GM08714 (cell line): Measurements from ENCODE around the gene P2RY13.

Experiments used
- H3K4me3 ChIP-seq: fragments of 200-500 bp; sonication (Bioruptor generic); 2 replicates; pipeline ENCODE4 v1.5.1; 2014; ENCODE audit warnings: mild to moderate bottlenecking, low read length, inconsistent platforms
- ZNF274 ChIP-seq: IDR thresholded peaks from 2 replicates; pipeline ENCODE4 v1.6.1; 2012; ENCODE audit warnings: mild to moderate bottlenecking, low read depth, low read length

P2RY13 gene

DNA sequence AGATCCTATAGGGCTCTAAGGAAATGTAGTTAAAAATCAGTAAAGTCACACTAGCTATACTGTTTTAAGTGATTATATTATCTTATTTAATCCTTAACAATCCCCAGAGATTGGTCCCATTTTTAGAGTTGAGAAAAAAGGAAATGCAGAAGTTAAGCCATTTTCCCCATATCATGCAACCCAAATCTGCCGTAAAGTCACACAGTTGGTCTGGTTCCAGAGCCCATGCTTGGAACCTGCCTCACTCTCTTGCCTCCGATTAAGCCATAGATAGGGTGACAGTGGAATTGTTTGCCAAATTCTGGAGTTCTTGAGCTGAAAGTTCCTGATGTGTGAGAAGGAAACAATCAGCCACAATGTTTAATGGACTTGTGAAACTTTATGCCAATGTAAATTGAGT, 2.3 kb upstream of the P2RY13 start:
- no peak for TF ChIP-seq ZNF274
- H3K4me3 ChIP-seq: no peak overlapping the region

DNA sequence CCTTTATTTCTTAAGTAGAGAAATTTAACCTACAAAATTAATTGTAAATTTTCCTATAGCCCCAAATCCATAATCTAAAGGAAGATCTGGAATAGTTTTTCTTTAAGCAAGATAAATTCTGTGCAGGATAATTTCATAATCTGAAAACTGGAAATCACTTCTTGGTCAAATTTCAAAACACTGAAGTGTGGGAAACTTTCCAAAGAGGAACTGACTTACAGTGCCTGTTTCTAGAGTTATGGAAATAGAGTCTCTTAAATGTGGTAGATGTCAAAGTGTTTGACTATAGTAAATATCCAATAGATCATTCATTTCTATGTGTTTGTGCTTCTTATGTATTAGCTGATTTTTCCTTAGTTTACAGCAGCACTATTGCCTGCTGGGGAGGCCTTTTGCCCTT, 1.6 kb upstream of the P2RY13 start:
- TF ChIP-seq ZNF274: no peak
- H3K4me3 ChIP-seq: no peak overlapping the region

GRCh38 chr3:151330379-151330778, 1.0 kb upstream of the P2RY13 start:
- no peak overlapping the region for H3K4me3 ChIP-seq
- no peak for TF ChIP-seq ZNF274

- no peak for TF ChIP-seq ZNF274
- H3K4me3 ChIP-seq: no peak overlapping the region
Observed at GRCh38 chr3:151328298-151328995, 902 bp downstream of the P2RY13 start.

DNA sequence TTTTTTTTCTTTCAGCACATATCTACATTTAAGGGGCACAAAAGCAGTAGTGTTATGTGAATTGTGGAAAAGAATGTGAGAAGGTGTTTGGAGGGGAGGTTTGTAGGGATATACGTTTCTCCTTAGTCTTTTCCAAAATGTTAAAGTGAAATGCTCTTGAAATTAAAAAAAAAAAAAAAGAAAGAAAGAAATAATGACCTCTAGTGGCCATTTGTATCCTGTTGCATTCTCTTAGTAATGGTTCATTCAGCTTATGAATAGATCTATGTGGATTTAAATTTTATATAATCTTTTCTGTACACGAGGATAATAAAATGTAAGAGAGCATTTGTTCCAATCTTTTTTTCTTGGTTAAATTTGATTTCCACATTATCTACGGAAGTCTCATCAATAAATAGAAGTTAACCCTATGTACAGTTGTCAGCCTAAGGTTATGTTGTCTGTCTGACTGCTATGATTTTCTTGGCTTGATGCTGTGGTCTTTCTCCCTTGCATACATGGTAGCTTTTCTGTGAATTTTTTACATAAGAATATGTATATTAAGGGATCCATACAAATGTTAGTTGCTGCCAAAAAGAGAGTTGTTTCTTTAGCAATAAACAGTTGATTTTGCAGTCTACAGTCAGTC, 1.7 kb downstream of the P2RY13 start:
- TF ChIP-seq ZNF274: no peak
- H3K4me3 ChIP-seq: no peak overlapping the region

GRCh38 chr3:151322511-151322910, 6.8 kb downstream of the P2RY13 start:
- H3K4me3 ChIP-seq: no peak overlapping the region
- no peak for TF ChIP-seq ZNF274

- no peak overlapping the region for H3K4me3 ChIP-seq
- no peak for TF ChIP-seq ZNF274
Observed at GRCh38 chr3:151321526-151321925, 7.8 kb downstream of the P2RY13 start.

GRCh38 chr3:151320131-151320530, 9.2 kb downstream of the P2RY13 start:
- no peak overlapping the region for H3K4me3 ChIP-seq
- TF ChIP-seq ZNF274: no peak

GRCh38 chr3:151319628-151320027, 9.7 kb downstream of the P2RY13 start:
- no peak overlapping the region for H3K4me3 ChIP-seq

DNA sequence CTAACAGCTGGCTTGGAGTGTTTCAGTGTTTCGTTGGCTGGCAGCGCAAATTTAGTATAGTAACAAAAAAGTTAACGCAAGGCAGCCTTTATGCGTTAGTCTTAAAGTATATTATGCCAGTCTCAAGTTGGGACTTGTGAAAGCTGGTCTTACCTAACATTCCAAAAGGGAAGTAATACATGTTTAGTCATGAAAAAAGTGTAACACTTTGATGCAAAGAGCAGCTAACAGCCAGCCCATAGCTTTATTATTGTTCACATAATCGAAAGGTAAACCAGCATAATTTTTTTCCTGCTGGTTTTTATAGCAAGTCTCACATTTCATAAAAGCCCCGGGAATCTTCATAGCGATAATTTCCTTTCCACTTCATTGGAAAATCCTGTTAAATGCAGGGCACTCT, 10.4 kb downstream of the P2RY13 start:
- H3K4me3 ChIP-seq: no peak overlapping the region
- TF ChIP-seq ZNF274: no peak

More at GRCh38 chr3:151319628-151320027, 9.7 kb downstream of the P2RY13 start:
- no peak for TF ChIP-seq ZNF274

DNA sequence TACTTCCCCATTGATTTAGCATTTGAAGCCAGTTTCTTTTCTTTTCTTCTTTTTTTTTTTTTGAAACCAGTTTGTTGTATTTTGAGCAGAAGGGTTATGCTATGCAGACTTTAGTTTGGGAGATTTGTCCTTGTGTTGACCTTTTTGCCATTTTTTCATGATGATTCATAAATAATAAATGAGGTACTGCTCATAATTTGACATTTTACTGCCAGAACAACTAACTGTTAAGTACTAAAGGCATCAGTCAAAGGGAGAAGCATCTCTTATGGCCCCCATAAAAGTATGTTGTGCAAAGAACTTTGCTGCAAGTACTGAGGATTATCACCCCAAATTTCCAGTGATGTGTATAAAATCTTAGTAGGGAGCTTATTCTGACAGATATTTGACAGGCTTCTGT, 11.0 kb downstream of the P2RY13 start:
- no peak for TF ChIP-seq ZNF274
- H3K4me3 ChIP-seq: no peak overlapping the region

- TF ChIP-seq ZNF274: no peak
- no peak within 1 kb of the TSS for H3K4me3 ChIP-seq
Observed at GRCh38 chr3:151316267-151316991, 12.9 kb downstream of the P2RY13 start, which contains the start of gene GPR87. GPR87 (minus strand) TSS chr3:151316820; CDS start chr3:151300100, 16,720 bp downstream.

GRCh38 chr3:151315846-151316245, 13.5 kb downstream of the P2RY13 start:
- TF ChIP-seq ZNF274: no peak

GRCh38 chr3:151315136-151315535, 14.2 kb downstream of the P2RY13 start:
- no peak for TF ChIP-seq ZNF274
- no peak overlapping the region for H3K4me3 ChIP-seq

More at GRCh38 chr3:151315846-151316245, 13.5 kb downstream of the P2RY13 start:
- no peak overlapping the region for H3K4me3 ChIP-seq

- no peak overlapping the region for H3K4me3 ChIP-seq
- no peak for TF ChIP-seq ZNF274
Observed at GRCh38 chr3:151314593-151314992, 14.8 kb downstream of the P2RY13 start.
